KMS-11 (cell line): ENCODE data around the gene MYCN.

ENCODE experiments used
- H2AFZ ChIP-seq: fragments of 200-600 bp; sonication (generic); 2 replicates; pipeline ENCODE4 v1.6.1; 2016; ENCODE audit warnings: antibody characterized with exemption, mixed run types, low read depth
- H3K27ac ChIP-seq: fragments of 200-600 bp; sonication (generic); 2 replicates; pipeline ENCODE4 v1.6.1; 2016; ENCODE audit warnings: mild to moderate bottlenecking, mixed run types
- H3K27me3 ChIP-seq: fragments of 200-600 bp; sonication (generic); 2 replicates; pipeline ENCODE4 v1.6.1; 2017; ENCODE audit warnings: mild to moderate bottlenecking, low read depth, mixed run types, moderate library complexity; ENCODE audit not compliant: insufficient read depth
- H3K36me3 ChIP-seq: fragments of 200-600 bp; sonication (generic); 2 replicates; pipeline ENCODE4 v1.6.1; 2017; ENCODE audit warnings: mild to moderate bottlenecking, mixed run types; ENCODE audit not compliant: insufficient read depth
- H3K4me1 ChIP-seq: fragments of 200-600 bp; sonication (generic); 2 replicates; pipeline ENCODE4 v1.6.1; 2016; ENCODE audit warnings: mild to moderate bottlenecking, low read depth, mixed run types; ENCODE audit not compliant: poor library complexity, severe bottlenecking
- H3K4me2 ChIP-seq: fragments of 200-600 bp; sonication (generic); 2 replicates; pipeline ENCODE4 v1.7.0; 2016; ENCODE audit warnings: mild to moderate bottlenecking, mixed run types
- H3K4me3 ChIP-seq: fragments of 200-600 bp; sonication (generic); IDR thresholded peaks from 2 replicates; pipeline ENCODE4 v1.6.1; 2017; ENCODE audit warnings: low read depth, low read length, mixed read lengths; ENCODE audit not compliant: insufficient read depth
- H3K79me2 ChIP-seq: fragments of 200-600 bp; sonication (generic); 2 replicates; pipeline ENCODE4 v1.6.1; 2016; ENCODE audit warnings: low read depth, mixed run types; ENCODE audit not compliant: insufficient read depth
- H3K9ac ChIP-seq: fragments of 200-600 bp; sonication (generic); 2 replicates; pipeline ENCODE4 v1.6.1; 2016; ENCODE audit warnings: mild to moderate bottlenecking, mixed run types
- H4K20me1 ChIP-seq: fragments of 200-600 bp; sonication (generic); 2 replicates; pipeline ENCODE4 v1.6.1; 2016; ENCODE audit warnings: mild to moderate bottlenecking, mixed run types; ENCODE audit not compliant: insufficient read depth
- TF ChIP-seq, protein P1 (sequence below): fragments of 200-600 bp; sonication (generic); conservative IDR thresholded peaks from 2 replicates; pipeline ENCODE4 v1.6.1; 2017; ENCODE audit warnings: low read depth, mild to moderate bottlenecking, antibody characterized with exemption, low read length, moderate library complexity, mixed read lengths

MYCN gene

DNA sequence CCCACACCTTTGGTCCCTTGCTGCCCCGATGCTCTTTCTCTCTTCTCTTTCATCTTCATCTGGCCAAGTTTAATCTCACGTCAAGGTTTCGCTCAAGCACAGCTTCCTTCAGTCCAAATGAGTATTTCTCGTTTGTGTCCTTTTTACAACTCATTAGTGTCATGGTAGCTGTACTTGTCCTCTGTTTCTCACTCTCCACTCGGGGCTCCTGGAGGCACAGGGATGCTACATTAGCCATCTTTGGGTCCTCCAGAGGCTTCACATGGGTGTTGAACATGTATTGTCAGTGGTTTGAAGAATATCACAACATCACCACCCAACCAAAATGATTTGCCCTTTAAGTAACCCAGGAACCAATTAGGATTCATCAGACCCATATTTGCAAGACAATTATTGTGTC is 30.4 kb downstream of the MYCN start:
- H3K36me3 ChIP-seq = no peaks in the 10 kb centered on the region
- H3K4me3 ChIP-seq = no peak overlapping the region
- H3K9ac ChIP-seq = no peak overlapping the region
- TF ChIP-seq, protein P1, sequence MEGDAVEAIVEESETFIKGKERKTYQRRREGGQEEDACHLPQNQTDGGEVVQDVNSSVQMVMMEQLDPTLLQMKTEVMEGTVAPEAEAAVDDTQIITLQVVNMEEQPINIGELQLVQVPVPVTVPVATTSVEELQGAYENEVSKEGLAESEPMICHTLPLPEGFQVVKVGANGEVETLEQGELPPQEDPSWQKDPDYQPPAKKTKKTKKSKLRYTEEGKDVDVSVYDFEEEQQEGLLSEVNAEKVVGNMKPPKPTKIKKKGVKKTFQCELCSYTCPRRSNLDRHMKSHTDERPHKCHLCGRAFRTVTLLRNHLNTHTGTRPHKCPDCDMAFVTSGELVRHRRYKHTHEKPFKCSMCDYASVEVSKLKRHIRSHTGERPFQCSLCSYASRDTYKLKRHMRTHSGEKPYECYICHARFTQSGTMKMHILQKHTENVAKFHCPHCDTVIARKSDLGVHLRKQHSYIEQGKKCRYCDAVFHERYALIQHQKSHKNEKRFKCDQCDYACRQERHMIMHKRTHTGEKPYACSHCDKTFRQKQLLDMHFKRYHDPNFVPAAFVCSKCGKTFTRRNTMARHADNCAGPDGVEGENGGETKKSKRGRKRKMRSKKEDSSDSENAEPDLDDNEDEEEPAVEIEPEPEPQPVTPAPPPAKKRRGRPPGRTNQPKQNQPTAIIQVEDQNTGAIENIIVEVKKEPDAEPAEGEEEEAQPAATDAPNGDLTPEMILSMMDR = no peak
- H2AFZ ChIP-seq = no peak overlapping the region
- H3K4me2 ChIP-seq = no peak overlapping the region
- peaks cover 23% of the 10 kb centered on the region for H3K4me1 ChIP-seq
- H3K27me3 ChIP-seq = no peaks in the 10 kb centered on the region
- H3K27ac ChIP-seq = no peak overlapping the region
- H4K20me1 ChIP-seq = no peaks in the 10 kb centered on the region
- H3K79me2 ChIP-seq = no peaks in the 10 kb centered on the region

- Histone ChIP-seq H3K36me3 (no peaks in the 10 kb centered on the region), H4K20me1 (no peaks in the 10 kb centered on the region), H2AFZ (no peak overlapping the region), H3K9ac (no peak overlapping the region), H3K4me2 (no peak overlapping the region), H3K79me2 (no peaks in the 10 kb centered on the region), H3K27ac (no peak overlapping the region), H3K27me3 (no peaks in the 10 kb centered on the region), H3K4me1 (peaks cover 23% of the 10 kb centered on the region), H3K4me3 (no peak overlapping the region)
- TF ChIP-seq, protein P1 = no peak
Observed at GRCh38 chr2:15971351-15971750, 31.0 kb downstream of the MYCN start.

DNA sequence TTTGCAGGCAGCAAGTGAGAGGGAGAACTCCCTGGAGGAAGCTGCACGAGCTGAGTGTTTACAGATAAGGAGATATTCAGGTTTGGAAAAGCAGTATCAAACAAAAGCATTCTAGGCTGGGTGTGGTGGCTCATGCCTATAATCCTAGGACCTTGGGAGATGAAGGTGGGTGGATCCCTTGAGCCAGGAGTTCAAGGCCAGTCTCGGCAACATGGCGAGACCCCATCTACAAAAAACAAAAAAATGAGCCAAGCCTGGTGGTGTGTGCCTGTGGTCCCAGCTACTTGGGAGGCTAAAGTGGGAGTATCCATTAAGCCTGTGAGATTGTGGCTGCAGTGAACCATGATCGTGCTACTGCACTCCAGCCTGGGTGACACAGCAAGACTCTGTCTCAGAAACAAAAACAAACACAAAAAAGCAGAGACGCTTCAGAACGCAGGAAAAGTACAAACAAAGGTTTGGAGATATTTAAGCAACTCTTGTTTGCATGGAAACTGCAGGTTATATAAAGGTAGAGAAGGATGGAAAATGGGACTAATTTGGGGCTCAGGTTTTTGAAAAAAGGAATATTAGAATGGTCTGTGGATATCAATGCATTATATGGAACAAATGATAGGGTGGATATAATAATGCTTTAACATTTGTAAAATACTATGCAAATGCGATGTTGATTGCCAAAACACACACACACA is 31.6 kb downstream of the MYCN start:
- H3K36me3 ChIP-seq = no peaks in the 10 kb centered on the region
- no peaks in the 10 kb centered on the region for H3K27me3 ChIP-seq
- no peak overlapping the region for H3K9ac ChIP-seq
- no peaks in the 10 kb centered on the region for H4K20me1 ChIP-seq
- peaks cover 23% of the 10 kb centered on the region for H3K4me1 ChIP-seq
- H3K4me3 ChIP-seq = no peak overlapping the region
- no peaks in the 10 kb centered on the region for H3K79me2 ChIP-seq
- H3K4me2 ChIP-seq = no peak overlapping the region
- H2AFZ ChIP-seq = no peak overlapping the region
- H3K27ac ChIP-seq = no peak overlapping the region
- TF ChIP-seq, protein P1 = no peak

GRCh38 chr2:15973481-15974401 is 33.4 kb downstream of the MYCN start:
- TF ChIP-seq, protein P1 = no peak
- H3K36me3 ChIP-seq = no peaks in the 10 kb centered on the region
- no peak overlapping the region for H3K4me3 ChIP-seq
- H3K27me3 ChIP-seq = no peaks in the 10 kb centered on the region
- no peak overlapping the region for H3K4me2 ChIP-seq
- no peak overlapping the region for H3K9ac ChIP-seq
- H4K20me1 ChIP-seq = no peaks in the 10 kb centered on the region
- peaks cover 12% of the 10 kb centered on the region for H3K4me1 ChIP-seq
- H3K27ac ChIP-seq = no peak overlapping the region
- H3K79me2 ChIP-seq = no peaks in the 10 kb centered on the region
- no peak overlapping the region for H2AFZ ChIP-seq
